Measurements from ENCODE around the gene ISOC2. TPM values are rescaled to one million over a fixed set of nuclear protein-coding genes. Genes with fewer than 3 reads are reported as not detected.

The ISOC2 gene
- total and polyA plus RNA-seq, 2 donors (not counting 3 experiments of a cell fraction or from before 2014, with no cell fraction given), result 49.3 to 68.7 TPM

- Histone ChIP-seq H3K9me3 (replicated peaks; ENCODE audit: control insufficient read depth, insufficient read depth, low read length) (no peaks in the 10 kb centered on the region), H2AFZ (ENCODE audit: low read depth, low read length) (no peak overlapping the region), H3K27ac (ENCODE audit: insufficient read depth, low read depth, low read length) (no peak overlapping the region), H3K4me2 (ENCODE audit: insufficient read depth, low read length) (no peak overlapping the region), H3K79me2 (ENCODE audit: control insufficient read depth, insufficient read depth, low read length) (peaks cover 19% of the 10 kb centered on the region), H3K4me1 (ENCODE audit: control insufficient read depth, extremely low read depth, insufficient read depth, low read length) (peaks cover 29% of the 10 kb centered on the region), H3K4me3 (replicated peaks in 1 of 3; ENCODE audit: insufficient read depth in 1 of 3, low read depth in 1 of 3, low read length in 3 of 3) (no peak overlapping the region), H3K36me3 (ENCODE audit: control insufficient read depth in 2 of 2, extremely low read depth in 1 of 2, insufficient read depth in 2 of 2, low read length in 2 of 2) (peaks cover 0 to 3% of the 10 kb centered on the region in 2 experiments), H3K9me1 (replicated peaks; ENCODE audit: control insufficient read depth, extremely low read depth, insufficient read depth, low read length) (no peaks in the 10 kb centered on the region), H3K27me3 (ENCODE audit: control insufficient read depth in 2 of 2, insufficient read depth in 2 of 2, low read length in 2 of 2) (no peaks in the 10 kb centered on the region), H3K9ac (replicated peaks; ENCODE audit: extremely low read depth, insufficient read depth, low read length) (no peak overlapping the region), H4K20me1 (replicated peaks; ENCODE audit: control insufficient read depth, extremely low read depth, insufficient read depth, low read length) (no peaks in the 10 kb centered on the region)
- intact Hi-C loops (cut with micrococcal nuclease), result no loop called here
- ChIA-PET POLR2A (no interaction called here), CTCF (interaction anchor here (0.6 to 1.4 kb wide), 3 partner anchors 15 to 22 kb away, joined by 4 to 7 read pairs (median 5); no protein-coding TSS in a partner anchor)
- FAIRE-seq, result no peak
- DNase-seq (ENCODE audit: low read depth, low spot score), result no peak
- dilution Hi-C loops (cut with MboI; ENCODE audit: extremely low pct_ligation_motif_present, low sequenced_read_pairs), result no loop called here
- TF ChIP-seq FOS (IDR thresholded peaks at IDR 0.05; ENCODE audit: borderline replicate concordance, insufficient read depth, low read length), result no peak
- no peak for TF ChIP-seq EZH2 (IDR thresholded peaks at IDR 0.05; ENCODE audit: borderline replicate concordance, low read depth, low read length, severe bottlenecking)
- no peak for TF ChIP-seq POLR2AphosphoS5 (IDR thresholded peaks at IDR 0.05; ENCODE audit: insufficient read depth, low read depth, low read length)
- TF ChIP-seq JUN (IDR thresholded peaks at IDR 0.05; ENCODE audit: borderline replicate concordance, insufficient read depth, insufficient read length, low read depth), result no peak
- TF ChIP-seq, protein P1, sequence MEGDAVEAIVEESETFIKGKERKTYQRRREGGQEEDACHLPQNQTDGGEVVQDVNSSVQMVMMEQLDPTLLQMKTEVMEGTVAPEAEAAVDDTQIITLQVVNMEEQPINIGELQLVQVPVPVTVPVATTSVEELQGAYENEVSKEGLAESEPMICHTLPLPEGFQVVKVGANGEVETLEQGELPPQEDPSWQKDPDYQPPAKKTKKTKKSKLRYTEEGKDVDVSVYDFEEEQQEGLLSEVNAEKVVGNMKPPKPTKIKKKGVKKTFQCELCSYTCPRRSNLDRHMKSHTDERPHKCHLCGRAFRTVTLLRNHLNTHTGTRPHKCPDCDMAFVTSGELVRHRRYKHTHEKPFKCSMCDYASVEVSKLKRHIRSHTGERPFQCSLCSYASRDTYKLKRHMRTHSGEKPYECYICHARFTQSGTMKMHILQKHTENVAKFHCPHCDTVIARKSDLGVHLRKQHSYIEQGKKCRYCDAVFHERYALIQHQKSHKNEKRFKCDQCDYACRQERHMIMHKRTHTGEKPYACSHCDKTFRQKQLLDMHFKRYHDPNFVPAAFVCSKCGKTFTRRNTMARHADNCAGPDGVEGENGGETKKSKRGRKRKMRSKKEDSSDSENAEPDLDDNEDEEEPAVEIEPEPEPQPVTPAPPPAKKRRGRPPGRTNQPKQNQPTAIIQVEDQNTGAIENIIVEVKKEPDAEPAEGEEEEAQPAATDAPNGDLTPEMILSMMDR (IDR thresholded peaks at IDR 0.05; ENCODE audit: extremely low read depth in 1 of 2, insufficient read depth in 1 of 2, low read depth in 1 of 2, low read length in 2 of 2), result no peak
- TF ChIP-seq, protein P2, sequence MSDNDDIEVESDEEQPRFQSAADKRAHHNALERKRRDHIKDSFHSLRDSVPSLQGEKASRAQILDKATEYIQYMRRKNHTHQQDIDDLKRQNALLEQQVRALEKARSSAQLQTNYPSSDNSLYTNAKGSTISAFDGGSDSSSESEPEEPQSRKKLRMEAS (IDR thresholded peaks at IDR 0.05; ENCODE audit: insufficient read depth, insufficient read length), result no peak
- TF ChIP-seq GATA2 (IDR thresholded peaks at IDR 0.05; ENCODE audit: insufficient read depth, insufficient read length, low read depth, low read length), result no peak
- TF ChIP-seq MYC (IDR thresholded peaks at IDR 0.05; ENCODE audit: low read depth, low read length), result no peak
- no peak for TF ChIP-seq POLR2A (IDR thresholded peaks at IDR 0.05; ENCODE audit: low read depth, low read length)
- no TSS peak for BruUV-seq (replicated peaks)
These were observed 20.9 kb upstream of the ISOC2 start for GRCh38 chr19:55482156-55482961.
